ENCODE results near the gene PLPP1.

PLPP1 gene

DNA sequence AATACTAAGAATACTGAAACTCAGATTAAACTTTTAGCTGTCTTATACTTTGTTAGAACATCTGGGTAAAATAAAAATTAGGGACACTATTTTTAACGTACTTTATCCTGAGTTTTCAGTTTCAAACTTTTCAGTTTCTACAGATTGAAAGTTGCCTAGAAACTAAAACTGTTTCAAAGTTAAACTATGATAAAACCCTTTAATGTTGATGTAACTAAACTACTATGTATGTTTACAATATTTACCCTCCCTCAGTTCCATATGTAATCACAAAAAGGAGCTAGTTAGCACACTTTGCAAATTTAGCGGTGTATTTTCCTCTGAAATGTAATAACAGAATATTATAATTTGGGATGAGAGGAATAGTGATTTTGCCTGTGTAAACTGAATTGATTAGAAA is 121.1 kb downstream of the PLPP1 start:
- no peak overlapping the region for H2AFZ ChIP-seq (ENCODE audit: low read length)
- H3K9me3 ChIP-seq (replicated peaks; ENCODE audit: insufficient read depth, low read length): no peaks in the 10 kb centered on the region
- H3K36me3 ChIP-seq (replicated peaks; ENCODE audit: insufficient read depth, low read length): no peaks in the 10 kb centered on the region; the same call in 1 of the 2 replicates
- no peak overlapping the region for H3K9ac ChIP-seq (ENCODE audit: low read length)
- 0 out of 2 replicates have a peak overlapping the region, but pooled peaks have one; percentile 21 for H3K4me2 ChIP-seq (ENCODE audit: low read depth, low read length)
- TF ChIP-seq EZH2 (optimal IDR thresholded peaks at IDR 0.05; ENCODE audit: low read depth, low read length) (no peak), EZH2phosphoT487 (IDR thresholded peaks at IDR 0.05; ENCODE audit: low read length) (0 out of 2 replicates have a peak, but pooled peaks have one; percentile 55)
- TF ChIP-seq, protein P1, sequence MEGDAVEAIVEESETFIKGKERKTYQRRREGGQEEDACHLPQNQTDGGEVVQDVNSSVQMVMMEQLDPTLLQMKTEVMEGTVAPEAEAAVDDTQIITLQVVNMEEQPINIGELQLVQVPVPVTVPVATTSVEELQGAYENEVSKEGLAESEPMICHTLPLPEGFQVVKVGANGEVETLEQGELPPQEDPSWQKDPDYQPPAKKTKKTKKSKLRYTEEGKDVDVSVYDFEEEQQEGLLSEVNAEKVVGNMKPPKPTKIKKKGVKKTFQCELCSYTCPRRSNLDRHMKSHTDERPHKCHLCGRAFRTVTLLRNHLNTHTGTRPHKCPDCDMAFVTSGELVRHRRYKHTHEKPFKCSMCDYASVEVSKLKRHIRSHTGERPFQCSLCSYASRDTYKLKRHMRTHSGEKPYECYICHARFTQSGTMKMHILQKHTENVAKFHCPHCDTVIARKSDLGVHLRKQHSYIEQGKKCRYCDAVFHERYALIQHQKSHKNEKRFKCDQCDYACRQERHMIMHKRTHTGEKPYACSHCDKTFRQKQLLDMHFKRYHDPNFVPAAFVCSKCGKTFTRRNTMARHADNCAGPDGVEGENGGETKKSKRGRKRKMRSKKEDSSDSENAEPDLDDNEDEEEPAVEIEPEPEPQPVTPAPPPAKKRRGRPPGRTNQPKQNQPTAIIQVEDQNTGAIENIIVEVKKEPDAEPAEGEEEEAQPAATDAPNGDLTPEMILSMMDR (IDR thresholded peaks at IDR 0.05; ENCODE audit: low read length): no peak
- peak; percentile 43 for DNase-seq
- no peaks in the 10 kb centered on the region for H3K79me2 ChIP-seq (ENCODE audit: low read length)
- H4K20me1 ChIP-seq (ENCODE audit: insufficient read depth, low read length): peaks cover 6% of the 10 kb centered on the region; the same call in 1 of the 2 replicates
- no peaks in the 10 kb centered on the region for H3K27me3 ChIP-seq (replicated peaks; ENCODE audit: insufficient read depth, low read length)
- H3K4me1 ChIP-seq (ENCODE audit: low read length): peaks cover 17% of the 10 kb centered on the region
- no peak overlapping the region for H3K4me3 ChIP-seq (ENCODE audit: low read length)
- H3K9me2 ChIP-seq (replicated peaks; ENCODE audit: insufficient read depth, low read length): no peaks in the 10 kb centered on the region
- H3F3A ChIP-seq (ENCODE audit: insufficient read depth, low read length): peaks cover 8% of the 10 kb centered on the region
- H3K27ac ChIP-seq (ENCODE audit: low read length): no peak overlapping the region

DNA sequence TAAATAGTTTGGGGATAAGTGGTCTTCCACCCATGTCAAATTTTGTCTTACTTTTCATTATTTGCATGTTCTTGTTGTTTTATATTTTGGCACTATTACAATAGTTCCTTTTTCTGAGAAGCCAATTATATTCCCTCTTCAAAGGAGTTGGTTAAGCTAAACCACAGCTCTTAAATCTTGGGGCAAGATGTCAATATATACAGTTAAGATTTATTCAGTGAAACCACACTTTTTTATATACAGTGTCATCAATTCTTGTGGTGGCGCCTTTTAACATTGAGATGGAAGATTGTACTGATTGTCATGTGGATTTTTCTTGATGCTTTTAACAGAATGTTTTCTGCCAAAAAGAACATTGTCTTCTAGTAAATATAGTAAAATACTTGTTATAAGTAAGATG is 122.9 kb downstream of the PLPP1 start:
- Histone ChIP-seq H3K27ac (ENCODE audit: low read length) (no peak overlapping the region), H3K4me3 (ENCODE audit: low read length) (no peak overlapping the region), H3K79me2 (ENCODE audit: low read length) (no peaks in the 10 kb centered on the region), H3K4me2 (ENCODE audit: low read depth, low read length) (no peak overlapping the region), H3K36me3 (replicated peaks; ENCODE audit: insufficient read depth, low read length) (no peaks in the 10 kb centered on the region; the same call in 1 of the 2 replicates), H3K9me3 (replicated peaks; ENCODE audit: insufficient read depth, low read length) (no peaks in the 10 kb centered on the region), H2AFZ (ENCODE audit: low read length) (no peak overlapping the region), H3K9me2 (replicated peaks; ENCODE audit: insufficient read depth, low read length) (no peaks in the 10 kb centered on the region), H3K9ac (ENCODE audit: low read length) (no peak overlapping the region), H3F3A (ENCODE audit: insufficient read depth, low read length) (peaks cover 8% of the 10 kb centered on the region), H4K20me1 (ENCODE audit: insufficient read depth, low read length) (peaks cover 6% of the 10 kb centered on the region; the same call in 1 of the 2 replicates), H3K4me1 (ENCODE audit: low read length) (peaks cover 17% of the 10 kb centered on the region), H3K27me3 (replicated peaks; ENCODE audit: insufficient read depth, low read length) (no peaks in the 10 kb centered on the region)
- no peak for DNase-seq
- TF ChIP-seq, protein P1 (IDR thresholded peaks at IDR 0.05; ENCODE audit: low read length): no peak
- no peak for TF ChIP-seq EZH2phosphoT487 (IDR thresholded peaks at IDR 0.05; ENCODE audit: low read length)
- TF ChIP-seq EZH2 (optimal IDR thresholded peaks at IDR 0.05; ENCODE audit: low read depth, low read length): no peak

DNA sequence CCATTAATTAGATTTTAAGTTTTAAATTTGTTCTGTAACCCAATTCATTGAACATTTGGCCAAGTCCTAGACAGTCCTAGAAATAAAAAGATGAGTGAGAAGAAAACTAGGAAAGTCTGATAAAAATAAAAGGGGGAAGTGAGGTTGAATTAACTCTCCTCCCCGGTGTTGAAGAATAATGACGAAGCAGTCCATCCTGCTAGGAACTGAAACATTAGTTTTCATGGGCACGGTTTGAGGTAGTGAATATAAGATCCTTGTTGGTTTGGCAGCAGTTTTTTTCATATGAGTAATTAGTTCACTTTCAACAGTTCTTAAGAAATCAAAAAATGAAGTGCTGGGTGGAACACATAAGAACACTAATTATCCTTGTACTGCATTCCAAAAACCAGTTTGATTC is 123.9 kb downstream of the PLPP1 start:
- H3K27ac ChIP-seq (ENCODE audit: low read length): no peak overlapping the region
- TF ChIP-seq EZH2 (optimal IDR thresholded peaks at IDR 0.05; ENCODE audit: low read depth, low read length) (no peak), EZH2phosphoT487 (IDR thresholded peaks at IDR 0.05; ENCODE audit: low read length) (no peak)
- TF ChIP-seq, protein P1 (IDR thresholded peaks at IDR 0.05; ENCODE audit: low read length): no peak
- no peaks in the 10 kb centered on the region for H3K27me3 ChIP-seq (replicated peaks; ENCODE audit: insufficient read depth, low read length)
- H2AFZ ChIP-seq (ENCODE audit: low read length): no peak overlapping the region
- no peaks in the 10 kb centered on the region for H3K79me2 ChIP-seq (ENCODE audit: low read length)
- no peaks in the 10 kb centered on the region for H3K9me3 ChIP-seq (replicated peaks; ENCODE audit: insufficient read depth, low read length)
- no peak overlapping the region for H3K4me2 ChIP-seq (ENCODE audit: low read depth, low read length)
- H3K4me3 ChIP-seq (ENCODE audit: low read length): no peak overlapping the region
- H3K4me1 ChIP-seq (ENCODE audit: low read length): peaks cover 17% of the 10 kb centered on the region
- no peak for DNase-seq
- no peak overlapping the region for H3K9ac ChIP-seq (ENCODE audit: low read length)
- H3F3A ChIP-seq (ENCODE audit: insufficient read depth, low read length): peaks cover 8% of the 10 kb centered on the region
- no peaks in the 10 kb centered on the region; the same call in 1 of the 2 replicates for H3K36me3 ChIP-seq (replicated peaks; ENCODE audit: insufficient read depth, low read length)
- H4K20me1 ChIP-seq (ENCODE audit: insufficient read depth, low read length): peaks cover 6% of the 10 kb centered on the region; the same call in 1 of the 2 replicates
- H3K9me2 ChIP-seq (replicated peaks; ENCODE audit: insufficient read depth, low read length): no peaks in the 10 kb centered on the region
